ENCODE data around the gene TEX48.

GRCh38 chr9:114722937-114723620 is 41.1 kb upstream of the TEX48 start:
- TF ChIP-seq POLR2A (IDR thresholded peaks at IDR 0.05; ENCODE audit: extremely low read depth, insufficient read length) (no peak), MAX (IDR thresholded peaks at IDR 0.05; ENCODE audit: low read depth, low read length) (no peak)
- TF ChIP-seq, protein P1, sequence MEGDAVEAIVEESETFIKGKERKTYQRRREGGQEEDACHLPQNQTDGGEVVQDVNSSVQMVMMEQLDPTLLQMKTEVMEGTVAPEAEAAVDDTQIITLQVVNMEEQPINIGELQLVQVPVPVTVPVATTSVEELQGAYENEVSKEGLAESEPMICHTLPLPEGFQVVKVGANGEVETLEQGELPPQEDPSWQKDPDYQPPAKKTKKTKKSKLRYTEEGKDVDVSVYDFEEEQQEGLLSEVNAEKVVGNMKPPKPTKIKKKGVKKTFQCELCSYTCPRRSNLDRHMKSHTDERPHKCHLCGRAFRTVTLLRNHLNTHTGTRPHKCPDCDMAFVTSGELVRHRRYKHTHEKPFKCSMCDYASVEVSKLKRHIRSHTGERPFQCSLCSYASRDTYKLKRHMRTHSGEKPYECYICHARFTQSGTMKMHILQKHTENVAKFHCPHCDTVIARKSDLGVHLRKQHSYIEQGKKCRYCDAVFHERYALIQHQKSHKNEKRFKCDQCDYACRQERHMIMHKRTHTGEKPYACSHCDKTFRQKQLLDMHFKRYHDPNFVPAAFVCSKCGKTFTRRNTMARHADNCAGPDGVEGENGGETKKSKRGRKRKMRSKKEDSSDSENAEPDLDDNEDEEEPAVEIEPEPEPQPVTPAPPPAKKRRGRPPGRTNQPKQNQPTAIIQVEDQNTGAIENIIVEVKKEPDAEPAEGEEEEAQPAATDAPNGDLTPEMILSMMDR (IDR thresholded peaks at IDR 0.05; ENCODE audit: low read depth, low read length) = no peak

Data from NB4 (cell line).